ENCODE results near the gene BCKDHB. TPM values are rescaled to one million over a fixed set of nuclear protein-coding genes. Genes with fewer than 3 reads are reported as not detected.

The BCKDHB gene
- total RNA-seq, 1 experiment from 2014 or later = 24.3 TPM

DNA sequence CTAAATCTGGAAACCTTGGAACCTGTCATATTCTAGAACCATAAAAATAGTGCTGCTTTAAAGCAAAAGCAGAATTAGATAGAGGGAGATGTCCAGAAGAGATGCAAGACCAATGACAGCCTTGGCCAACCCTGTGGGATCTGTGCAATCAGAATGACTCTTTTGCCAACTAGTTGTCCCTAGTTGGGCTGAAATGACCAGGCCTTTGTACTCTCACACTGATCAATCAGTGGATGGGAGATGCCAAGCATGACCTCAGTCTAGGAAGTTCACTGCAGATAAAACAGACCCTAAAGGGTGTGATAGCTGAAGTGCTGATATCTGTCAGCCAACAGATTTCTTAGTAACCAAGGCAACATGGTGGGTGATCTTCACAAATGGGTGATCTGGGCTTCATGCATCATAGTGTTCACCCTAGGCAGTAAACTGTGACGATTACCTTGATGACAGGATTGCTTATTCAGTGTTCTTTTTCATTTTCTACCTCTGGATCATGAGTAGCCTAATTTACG, 52.1 kb downstream of the BCKDHB start:
- H3K27ac Mint-ChIP-seq = no peak overlapping the region
- no peak overlapping the region for H3K4me3 Mint-ChIP-seq
- ATAC-seq (no peak), DNase-seq (ENCODE audit: low spot score) (no peak)
- no peaks in the 10 kb centered on the region for H3K27me3 Mint-ChIP-seq (ENCODE audit: low read depth)
- CTCF ChIA-PET = no interaction called here
- TF ChIP-seq, protein P1, sequence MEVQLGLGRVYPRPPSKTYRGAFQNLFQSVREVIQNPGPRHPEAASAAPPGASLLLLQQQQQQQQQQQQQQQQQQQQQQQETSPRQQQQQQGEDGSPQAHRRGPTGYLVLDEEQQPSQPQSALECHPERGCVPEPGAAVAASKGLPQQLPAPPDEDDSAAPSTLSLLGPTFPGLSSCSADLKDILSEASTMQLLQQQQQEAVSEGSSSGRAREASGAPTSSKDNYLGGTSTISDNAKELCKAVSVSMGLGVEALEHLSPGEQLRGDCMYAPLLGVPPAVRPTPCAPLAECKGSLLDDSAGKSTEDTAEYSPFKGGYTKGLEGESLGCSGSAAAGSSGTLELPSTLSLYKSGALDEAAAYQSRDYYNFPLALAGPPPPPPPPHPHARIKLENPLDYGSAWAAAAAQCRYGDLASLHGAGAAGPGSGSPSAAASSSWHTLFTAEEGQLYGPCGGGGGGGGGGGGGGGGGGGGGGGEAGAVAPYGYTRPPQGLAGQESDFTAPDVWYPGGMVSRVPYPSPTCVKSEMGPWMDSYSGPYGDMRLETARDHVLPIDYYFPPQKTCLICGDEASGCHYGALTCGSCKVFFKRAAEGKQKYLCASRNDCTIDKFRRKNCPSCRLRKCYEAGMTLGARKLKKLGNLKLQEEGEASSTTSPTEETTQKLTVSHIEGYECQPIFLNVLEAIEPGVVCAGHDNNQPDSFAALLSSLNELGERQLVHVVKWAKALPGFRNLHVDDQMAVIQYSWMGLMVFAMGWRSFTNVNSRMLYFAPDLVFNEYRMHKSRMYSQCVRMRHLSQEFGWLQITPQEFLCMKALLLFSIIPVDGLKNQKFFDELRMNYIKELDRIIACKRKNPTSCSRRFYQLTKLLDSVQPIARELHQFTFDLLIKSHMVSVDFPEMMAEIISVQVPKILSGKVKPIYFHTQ (CRISPR knock-in tag; IDR thresholded peaks at IDR 0.05) = no peak
- no peak for TF ChIP-seq NFATC4 (CRISPR knock-in tag; IDR thresholded peaks at IDR 0.05)
- TF ChIP-seq NFE2L1 (CRISPR knock-in tag; IDR thresholded peaks at IDR 0.05) = no peak
- TF ChIP-seq, protein P2, sequence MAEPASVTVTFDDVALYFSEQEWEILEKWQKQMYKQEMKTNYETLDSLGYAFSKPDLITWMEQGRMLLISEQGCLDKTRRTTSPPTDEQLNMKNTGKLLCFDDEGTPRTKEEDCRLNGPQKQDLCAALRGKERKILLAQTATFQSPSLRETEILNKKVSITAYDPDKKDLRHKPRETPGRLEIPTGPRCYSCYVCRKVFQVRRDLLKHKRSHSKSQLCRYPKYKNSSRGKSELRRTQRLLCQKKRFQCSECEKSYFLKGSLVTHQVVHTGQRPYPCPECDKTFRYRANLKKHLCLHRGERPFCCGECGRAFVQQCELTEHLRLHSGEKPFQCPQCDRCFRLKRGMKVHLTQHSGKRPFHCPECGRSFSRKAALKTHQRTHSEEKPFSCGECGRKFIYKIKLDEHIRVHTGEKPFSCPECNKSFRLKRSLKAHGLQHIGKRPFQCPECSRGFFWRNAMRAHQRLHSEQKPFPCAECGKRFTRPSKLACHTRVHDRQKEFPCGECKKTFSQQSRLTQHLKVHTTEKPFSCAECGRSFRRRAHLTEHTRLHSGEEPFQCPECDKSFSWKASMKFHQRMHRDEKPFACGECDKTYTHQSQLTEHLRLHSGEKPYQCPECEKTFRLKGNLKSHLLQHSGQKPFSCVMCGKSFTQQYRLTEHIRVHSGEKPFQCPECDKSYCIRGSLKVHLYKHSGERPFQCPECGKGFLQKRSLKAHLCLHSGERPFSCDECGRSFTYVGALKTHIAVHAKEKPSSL (CRISPR knock-in tag; conservative IDR thresholded peaks at IDR 0.05) = no peak
- no peak for TF ChIP-seq ZNF396 (CRISPR knock-in tag; IDR thresholded peaks at IDR 0.05; ENCODE audit: borderline replicate concordance)
- no peak for TF ChIP-seq GABPB1 (CRISPR knock-in tag; IDR thresholded peaks at IDR 0.05)
- no peak for TF ChIP-seq PRRX2 (CRISPR knock-in tag; IDR thresholded peaks at IDR 0.05)
- no peak for TF ChIP-seq TP53 (CRISPR knock-in tag; IDR thresholded peaks at IDR 0.05)
- TF ChIP-seq ATF6 (CRISPR knock-in tag; IDR thresholded peaks at IDR 0.05) = no peak
- no peak for TF ChIP-seq HMGA2 (CRISPR knock-in tag; IDR thresholded peaks at IDR 0.05)
- TF ChIP-seq, protein P3, sequence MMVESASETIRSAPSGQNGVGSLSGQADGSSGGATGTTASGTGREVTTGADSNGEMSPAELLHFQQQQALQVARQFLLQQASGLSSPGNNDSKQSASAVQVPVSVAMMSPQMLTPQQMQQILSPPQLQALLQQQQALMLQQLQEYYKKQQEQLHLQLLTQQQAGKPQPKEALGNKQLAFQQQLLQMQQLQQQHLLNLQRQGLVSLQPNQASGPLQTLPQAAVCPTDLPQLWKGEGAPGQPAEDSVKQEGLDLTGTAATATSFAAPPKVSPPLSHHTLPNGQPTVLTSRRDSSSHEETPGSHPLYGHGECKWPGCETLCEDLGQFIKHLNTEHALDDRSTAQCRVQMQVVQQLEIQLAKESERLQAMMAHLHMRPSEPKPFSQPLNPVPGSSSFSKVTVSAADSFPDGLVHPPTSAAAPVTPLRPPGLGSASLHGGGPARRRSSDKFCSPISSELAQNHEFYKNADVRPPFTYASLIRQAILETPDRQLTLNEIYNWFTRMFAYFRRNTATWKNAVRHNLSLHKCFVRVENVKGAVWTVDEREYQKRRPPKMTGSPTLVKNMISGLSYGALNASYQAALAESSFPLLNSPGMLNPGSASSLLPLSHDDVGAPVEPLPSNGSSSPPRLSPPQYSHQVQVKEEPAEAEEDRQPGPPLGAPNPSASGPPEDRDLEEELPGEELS (CRISPR knock-in tag; IDR thresholded peaks at IDR 0.05) = no peak
- H3K4me1 Mint-ChIP-seq = peaks cover 5% of the 10 kb centered on the region; the same call in 1 of the 2 replicates
- H3K36me3 Mint-ChIP-seq = no peaks in the 10 kb centered on the region
- POLR2A ChIA-PET = no interaction called here
- no peaks in the 10 kb centered on the region for H3K9me3 Mint-ChIP-seq

- H3K36me3 Mint-ChIP-seq = no peaks in the 10 kb centered on the region
- ATAC-seq (no peak), DNase-seq (ENCODE audit: low spot score) (no peak)
- no peak overlapping the region for H3K27ac Mint-ChIP-seq
- H3K4me1 Mint-ChIP-seq = no peaks in the 10 kb centered on the region
- POLR2A ChIA-PET = no interaction called here
- no peak overlapping the region for H3K4me3 Mint-ChIP-seq
- H3K9me3 Mint-ChIP-seq = no peaks in the 10 kb centered on the region
- no peaks in the 10 kb centered on the region for H3K27me3 Mint-ChIP-seq (ENCODE audit: low read depth)
- CTCF ChIA-PET = interaction anchor here (1.5 to 1.6 kb wide), 2 partner anchors 53 to 215 kb away, joined by 4 to 5 read pairs; no protein-coding TSS in a partner anchor
- TF ChIP-seq TEAD4 (CRISPR knock-in tag; IDR thresholded peaks at IDR 0.05) (no peak), ATF6 (CRISPR knock-in tag; IDR thresholded peaks at IDR 0.05) (no peak), CTCF (IDR thresholded peaks at IDR 0.05) (no peak), ZNF512 (CRISPR knock-in tag; IDR thresholded peaks at IDR 0.05; ENCODE audit: borderline replicate concordance) (no peak), KAT7 (CRISPR knock-in tag; IDR thresholded peaks at IDR 0.05; ENCODE audit: borderline replicate concordance) (no peak), HMGXB4 (CRISPR knock-in tag; IDR thresholded peaks at IDR 0.05) (no peak), JAZF1 (CRISPR knock-in tag; IDR thresholded peaks at IDR 0.05) (no peak), CREM (CRISPR knock-in tag; IDR thresholded peaks at IDR 0.05) (no peak), ZNF219 (CRISPR knock-in tag; IDR thresholded peaks at IDR 0.05; ENCODE audit: borderline replicate concordance) (no peak)
These were observed 55.0 kb downstream of the BCKDHB start for GRCh38 chr6:80161434-80161833.

Measured in WTC11 (cell line).